Measurements from ENCODE around the gene PPP2R1B. TPM values are rescaled to one million over a fixed set of nuclear protein-coding genes. Genes with fewer than 3 reads are reported as not detected.
"Not testable (repeated sequence)": the region's sequence is repeated elsewhere in the genome, so short reads cannot be mapped to it uniquely, and the experiment has no call there.

PPP2R1B gene
- polyA plus RNA-seq, 3 donors from 2014 or later, result 12.0 to 20.3 (median 13.4) TPM

GRCh38 chr11:111795334-111795985 is 29.3 kb upstream of the PPP2R1B start:
- Mint-ChIP-seq H3K9me3 (no peaks in the 10 kb centered on the region), H3K4me3 (no peak overlapping the region), H3K27me3 (ENCODE audit: low read depth in 3 of 3) (no peaks in the 10 kb centered on the region), H3K36me3 (peaks cover 12 to 25% (median 18%) of the 10 kb centered on the region in 3 donors), H3K27ac (no peak overlapping the region), H3K4me1 (no peaks in the 10 kb centered on the region)
- no peak for DNase-seq

- Mint-ChIP-seq H3K4me1 (no peaks in the 10 kb centered on the region), H3K27ac (no peak overlapping the region), H3K9me3 (no peaks in the 10 kb centered on the region), H3K4me3 (no peak overlapping the region), H3K36me3 (peaks cover 3 to 16% (median 11%) of the 10 kb centered on the region in 3 donors), H3K27me3 (ENCODE audit: low read depth in 3 of 3) (no peaks in the 10 kb centered on the region)
- no peak for DNase-seq
These were observed 27.7 kb upstream of the PPP2R1B start for GRCh38 chr11:111793863-111794262.

- DNase-seq, result no peak
- Mint-ChIP-seq H3K4me3 (no peak overlapping the region), H3K27ac (no peak overlapping the region), H3K27me3 (ENCODE audit: low read depth in 3 of 3) (no peaks in the 10 kb centered on the region), H3K36me3 (peaks cover 3 to 16% (median 6%) of the 10 kb centered on the region in 3 donors), H3K4me1 (no peaks in the 10 kb centered on the region), H3K9me3 (no peaks in the 10 kb centered on the region)
These were observed 26.8 kb upstream of the PPP2R1B start for GRCh38 chr11:111792955-111793500.

GRCh38 chr11:111792314-111792713 is 26.1 kb upstream of the PPP2R1B start:
- no peaks in the 10 kb centered on the region for H3K27me3 Mint-ChIP-seq (ENCODE audit: low read depth in 3 of 3)
- H3K4me1 Mint-ChIP-seq, result no peaks in the 10 kb centered on the region
- no peaks in the 10 kb centered on the region for H3K9me3 Mint-ChIP-seq
- DNase-seq, result no peak
- no peak overlapping the region for H3K4me3 Mint-ChIP-seq
- H3K36me3 Mint-ChIP-seq, result peaks cover 3 to 13% (median 6%) of the 10 kb centered on the region in 3 donors
- no peak overlapping the region for H3K27ac Mint-ChIP-seq

- peaks cover 4 to 16% (median 7%) of the 10 kb centered on the region in 3 donors for H3K36me3 Mint-ChIP-seq
- H3K9me3 Mint-ChIP-seq, result no peaks in the 10 kb centered on the region
- H3K27me3 Mint-ChIP-seq (ENCODE audit: low read depth in 3 of 3), result no peaks in the 10 kb centered on the region
- no peaks in the 10 kb centered on the region for H3K4me1 Mint-ChIP-seq
- no peak overlapping the region for H3K27ac Mint-ChIP-seq
- DNase-seq, result no peak
- no peak overlapping the region for H3K4me3 Mint-ChIP-seq
These were observed 22.3 kb upstream of the PPP2R1B start for GRCh38 chr11:111788464-111788863.

- H3K27me3 Mint-ChIP-seq (ENCODE audit: low read depth in 3 of 3), result no peaks in the 10 kb centered on the region
- H3K27ac Mint-ChIP-seq, result no peak overlapping the region
- no peaks in the 10 kb centered on the region for H3K4me1 Mint-ChIP-seq
- DNase-seq, result no peak
- no peak overlapping the region for H3K4me3 Mint-ChIP-seq
- H3K9me3 Mint-ChIP-seq, result no peaks in the 10 kb centered on the region
- H3K36me3 Mint-ChIP-seq, result peaks cover 4 to 16% (median 7%) of the 10 kb centered on the region in 3 donors
These were observed 21.9 kb upstream of the PPP2R1B start for GRCh38 chr11:111788051-111788450.

- Mint-ChIP-seq H3K27me3 (ENCODE audit: low read depth in 3 of 3) (no peaks in the 10 kb centered on the region), H3K4me3 (no peak overlapping the region), H3K9me3 (no peaks in the 10 kb centered on the region), H3K36me3 (peaks cover 4 to 16% (median 7%) of the 10 kb centered on the region in 3 donors), H3K27ac (no peak overlapping the region), H3K4me1 (no peaks in the 10 kb centered on the region)
- no peak for DNase-seq
These were observed 19.8 kb upstream of the PPP2R1B start for GRCh38 chr11:111785886-111786412.

DNA sequence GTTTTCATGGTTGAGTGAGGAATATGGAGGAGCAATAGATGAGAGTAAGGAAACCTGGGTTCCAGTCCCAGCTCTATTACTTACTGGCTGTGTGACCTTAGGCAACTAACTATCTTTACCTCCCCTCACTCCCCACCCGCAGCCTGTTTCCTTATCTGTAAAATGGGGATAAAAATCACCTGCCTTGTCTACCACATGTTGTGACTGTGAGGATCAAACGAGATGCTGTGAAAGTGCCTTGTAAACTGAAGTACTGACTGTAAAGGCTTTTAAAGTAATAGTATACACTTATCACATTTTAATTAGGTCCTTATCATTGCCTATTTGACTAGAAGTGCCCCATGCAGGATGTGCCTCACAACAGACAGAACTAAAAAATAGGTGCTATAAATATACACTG is 18.9 kb upstream of the PPP2R1B start:
- H3K4me1 Mint-ChIP-seq, result no peaks in the 10 kb centered on the region
- H3K36me3 Mint-ChIP-seq, result peaks cover 4 to 16% (median 7%) of the 10 kb centered on the region in 3 donors
- H3K27ac Mint-ChIP-seq, result no peak overlapping the region
- H3K9me3 Mint-ChIP-seq, result no peaks in the 10 kb centered on the region
- H3K27me3 Mint-ChIP-seq (ENCODE audit: low read depth in 3 of 3), result peaks cover 0 to 2% (median 0%) of the 10 kb centered on the region in 3 donors
- no peak for DNase-seq
- no peak overlapping the region for H3K4me3 Mint-ChIP-seq

GRCh38 chr11:111784311-111784710 is 18.1 kb upstream of the PPP2R1B start:
- H3K4me1 Mint-ChIP-seq; H3K4me3 Mint-ChIP-seq; H3K27me3 Mint-ChIP-seq (ENCODE audit: low read depth in 3 of 3); H3K9me3 Mint-ChIP-seq; DNase-seq; H3K27ac Mint-ChIP-seq: not testable (repeated sequence)
- H3K36me3 Mint-ChIP-seq, result peaks cover 4 to 16% (median 7%) of the 10 kb centered on the region in 3 donors

- H3K4me3 Mint-ChIP-seq, result no peak overlapping the region
- H3K9me3 Mint-ChIP-seq, result no peaks in the 10 kb centered on the region
- no peaks in the 10 kb centered on the region for H3K4me1 Mint-ChIP-seq
- no peak for DNase-seq
- H3K36me3 Mint-ChIP-seq, result peaks cover 4 to 16% (median 7%) of the 10 kb centered on the region in 3 donors
- no peak overlapping the region for H3K27ac Mint-ChIP-seq
- peaks cover 1 to 2% (median 2%) of the 10 kb centered on the region in 3 donors for H3K27me3 Mint-ChIP-seq (ENCODE audit: low read depth in 3 of 3)
These were observed 16.0 kb upstream of the PPP2R1B start for GRCh38 chr11:111782109-111782741.

GRCh38 chr11:111779118-111779517 is 12.9 kb upstream of the PPP2R1B start:
- no peak for DNase-seq
- peaks cover 0 to 2% (median 0%) of the 10 kb centered on the region in 3 donors for H3K36me3 Mint-ChIP-seq
- no peaks in the 10 kb centered on the region for H3K4me1 Mint-ChIP-seq
- no peaks in the 10 kb centered on the region for H3K9me3 Mint-ChIP-seq
- no peak overlapping the region for H3K4me3 Mint-ChIP-seq
- H3K27me3 Mint-ChIP-seq (ENCODE audit: low read depth in 3 of 3), result peaks cover 1 to 3% (median 2%) of the 10 kb centered on the region in 3 donors
- no peak overlapping the region for H3K27ac Mint-ChIP-seq

DNA sequence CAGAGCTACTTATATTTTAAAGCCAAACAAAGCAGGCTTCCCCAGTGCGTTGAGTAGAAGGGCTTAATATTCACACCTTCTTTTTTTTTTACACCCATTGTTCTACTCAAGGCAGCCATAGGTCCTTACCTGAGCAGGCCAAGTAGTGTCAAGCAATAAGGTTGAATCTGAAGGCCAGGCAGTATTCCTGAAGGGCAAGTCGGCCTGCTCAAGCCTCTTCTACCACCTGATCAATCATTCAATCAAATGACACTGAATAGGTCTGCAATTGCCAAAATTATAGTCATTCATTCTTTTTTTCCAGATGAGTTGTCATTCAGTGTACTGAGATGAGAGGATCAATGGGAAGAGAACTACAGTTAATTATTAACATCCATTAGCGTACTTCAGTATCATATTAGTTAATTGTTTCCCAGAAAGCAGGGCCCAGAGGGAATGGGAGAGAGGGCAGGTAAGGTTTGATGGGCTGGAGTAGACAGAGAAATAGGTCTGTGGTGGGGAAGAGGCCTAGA is 11.9 kb upstream of the PPP2R1B start:
- no peaks in the 10 kb centered on the region for H3K36me3 Mint-ChIP-seq
- no peak for DNase-seq
- H3K4me3 Mint-ChIP-seq, result no peak overlapping the region
- no peaks in the 10 kb centered on the region for H3K4me1 Mint-ChIP-seq
- H3K27me3 Mint-ChIP-seq (ENCODE audit: low read depth in 3 of 3), result peaks cover 1 to 3% (median 2%) of the 10 kb centered on the region in 3 donors
- no peaks in the 10 kb centered on the region for H3K9me3 Mint-ChIP-seq
- H3K27ac Mint-ChIP-seq, result no peak overlapping the region

DNA sequence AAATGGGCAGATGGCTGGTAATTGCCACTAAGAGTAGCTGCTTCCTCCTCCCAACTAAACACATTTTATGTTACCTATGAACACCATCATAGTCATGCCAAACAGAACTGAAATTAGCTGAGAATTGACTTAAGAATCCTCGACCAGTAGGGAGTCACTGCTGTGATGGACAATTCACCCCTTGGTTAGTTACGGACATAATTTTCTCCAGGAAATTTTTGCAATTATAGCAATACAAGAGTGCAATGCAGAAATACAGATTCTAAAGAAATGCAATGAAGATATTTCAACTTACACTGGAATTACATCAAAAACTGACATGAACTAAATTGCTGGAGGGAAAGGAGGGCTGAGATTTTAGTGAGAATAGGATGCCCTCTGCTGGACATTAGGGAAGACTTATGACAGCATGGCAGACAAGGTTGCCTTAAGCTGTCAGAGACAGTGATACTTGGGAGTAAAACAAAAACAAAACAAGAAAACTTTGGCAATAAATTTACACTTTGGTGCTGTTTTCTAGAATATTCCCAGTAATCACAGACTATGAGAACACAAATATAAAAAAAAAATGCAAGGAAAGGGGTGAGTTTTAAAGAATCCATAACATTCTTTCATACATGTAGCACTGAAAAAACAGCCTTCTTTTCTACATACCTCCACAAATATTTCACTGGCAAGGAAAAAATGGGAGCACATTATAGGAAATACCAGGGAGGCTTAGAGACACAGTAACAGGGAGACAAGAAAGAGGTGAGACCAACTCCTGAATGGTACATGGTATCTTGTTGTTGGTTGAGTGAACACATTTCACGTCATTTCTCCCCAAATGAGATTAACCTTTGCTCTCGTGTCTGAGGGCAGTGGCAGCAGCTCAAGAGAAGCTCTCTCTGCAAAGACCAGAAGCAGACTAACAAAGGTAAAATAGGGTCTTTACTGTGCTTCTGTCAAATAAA is 11.2 kb upstream of the PPP2R1B start:
- H3K27me3 Mint-ChIP-seq (ENCODE audit: low read depth in 3 of 3), result peaks cover 1 to 3% (median 2%) of the 10 kb centered on the region in 3 donors
- H3K36me3 Mint-ChIP-seq, result no peaks in the 10 kb centered on the region
- DNase-seq, result peak; percentile 49 to 63 (median 59)
- H3K27ac Mint-ChIP-seq, result no peak overlapping the region
- no peaks in the 10 kb centered on the region for H3K9me3 Mint-ChIP-seq
- no peak overlapping the region for H3K4me3 Mint-ChIP-seq
- no peaks in the 10 kb centered on the region for H3K4me1 Mint-ChIP-seq
